ENCODE measurements around the gene WDR1. TPM values are rescaled to one million over a fixed set of nuclear protein-coding genes. Genes with fewer than 3 reads are reported as not detected.

Gene WDR1
- total RNA-seq, 1 experiment from 2014 or later = 223 TPM

DNA sequence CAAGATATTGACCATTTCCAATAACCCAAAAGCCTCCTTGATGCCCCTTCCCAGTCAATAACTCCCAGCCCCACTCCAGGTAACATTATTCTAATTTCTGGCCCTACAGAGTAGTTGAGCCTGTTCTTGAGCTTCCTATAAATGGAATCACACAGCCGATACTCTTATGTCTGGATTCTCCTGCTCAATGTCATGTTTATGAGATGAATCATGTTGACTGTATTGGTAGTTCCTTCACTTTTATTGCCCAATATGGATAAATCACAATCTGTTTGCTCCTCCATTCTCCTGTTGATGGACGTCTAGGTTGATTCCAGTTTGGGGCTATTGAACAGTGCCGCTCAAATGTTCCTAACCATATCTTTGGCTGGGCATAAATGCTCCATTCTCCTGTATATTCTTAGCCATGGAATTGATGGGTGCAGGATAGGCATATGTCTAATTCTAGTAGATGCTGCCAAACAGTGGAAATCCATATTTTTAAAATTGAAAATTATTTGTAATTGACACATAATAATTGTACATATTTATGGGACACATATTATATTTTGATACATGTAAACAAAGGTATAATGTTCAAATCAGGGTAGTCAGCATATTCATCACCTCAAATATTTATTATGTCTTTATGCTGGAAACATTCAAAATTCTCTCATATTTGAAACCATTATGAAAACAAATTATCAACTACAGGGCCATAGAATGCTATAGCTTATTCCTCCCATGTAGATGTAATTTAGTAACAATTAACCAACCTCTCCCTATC lies 54.8 kb downstream of the WDR1 start:
- ChIA-PET RAD21 (ENCODE audit: low non-redundant PET in 1 of 2, low total read pairs in 2 of 2, uncharacterized antibody in 2 of 2, unreplicated experiment in 2 of 2) (no interaction called here), POLR2A (no interaction called here), CTCF (interaction anchor here (0.7 to 1.2 kb wide), 2 partner anchors 43 to 47 kb away, joined by 3 read pairs; no protein-coding TSS in a partner anchor)
- intact Hi-C loops (cut with micrococcal nuclease) = no loop called here
- Histone ChIP-seq H2AFZ (ENCODE audit: low read depth, low read length, poor library complexity, severe bottlenecking) (no peak overlapping the region), H3K4me1 (ENCODE audit: control insufficient read depth in 1 of 2, insufficient read depth in 2 of 2, low read length in 2 of 2) (0 out of 4 replicates have a peak, but pooled peaks cover 0 to 3% of the 10 kb centered on the region in 2 experiments), H3K9me3 (ENCODE audit: control insufficient read depth in 1 of 2, insufficient read depth in 1 of 2, low read depth in 1 of 2, low read length in 2 of 2) (no peaks in the 10 kb centered on the region), H3K36me3 (ENCODE audit: control insufficient read depth in 1 of 2, insufficient read depth in 2 of 2, low read length in 2 of 2) (no peaks in the 10 kb centered on the region), H3K4me3 (replicated peaks in 1 of 2; ENCODE audit: low read depth in 1 of 2, low read length in 2 of 2) (no peak overlapping the region), H3K4me2 (ENCODE audit: low read length) (no peak overlapping the region), H3K27me3 (ENCODE audit: insufficient read depth, low read length) (no peaks in the 10 kb centered on the region), H3K9ac (ENCODE audit: low read length) (no peak overlapping the region), H4K20me1 (ENCODE audit: insufficient read depth) (no peaks in the 10 kb centered on the region), H3K27ac (ENCODE audit: low read depth, low read length) (no peak overlapping the region), H3K79me2 (ENCODE audit: insufficient read depth, low read length) (no peaks in the 10 kb centered on the region), H3K9me2 (ENCODE audit: insufficient read depth) (no peaks in the 10 kb centered on the region)
- ATAC-seq = no peak
- TF ChIP-seq JUND (IDR thresholded peaks at IDR 0.05) (no peak), TCF7L2 (IDR thresholded peaks at IDR 0.05; ENCODE audit: borderline replicate concordance, extremely low read depth, insufficient read depth, insufficient read length) (no peak), EGR1 (IDR thresholded peaks at IDR 0.05; ENCODE audit: low read depth) (no peak), FOSL1 (IDR thresholded peaks at IDR 0.05; ENCODE audit: low read depth) (no peak), POLR2AphosphoS5 (IDR thresholded peaks at IDR 0.05; ENCODE audit: low read depth, low read length) (no peak), RAD21 (IDR thresholded peaks at IDR 0.05; ENCODE audit: low read depth) (no peak), ELF1 (IDR thresholded peaks at IDR 0.05; ENCODE audit: borderline replicate concordance, low read depth) (no peak), ZFX (IDR thresholded peaks at IDR 0.05) (no peak), EZH2phosphoT487 (IDR thresholded peaks at IDR 0.05; ENCODE audit: borderline replicate concordance) (no peak), SRF (IDR thresholded peaks at IDR 0.05; ENCODE audit: low read depth) (no peak), SIN3A (IDR thresholded peaks at IDR 0.05; ENCODE audit: low read depth) (no peak), CBX3 (IDR thresholded peaks at IDR 0.05; ENCODE audit: low read depth) (no peak), ZNF274 (IDR thresholded peaks at IDR 0.05; ENCODE audit: low read depth, low read length) (no peak), YY1 (IDR thresholded peaks at IDR 0.05; ENCODE audit: extremely low read depth, insufficient replicate concordance, low read depth, low read length) (no peak), SP1 (IDR thresholded peaks at IDR 0.05; ENCODE audit: low read depth) (no peak)
- TF ChIP-seq, protein P1, sequence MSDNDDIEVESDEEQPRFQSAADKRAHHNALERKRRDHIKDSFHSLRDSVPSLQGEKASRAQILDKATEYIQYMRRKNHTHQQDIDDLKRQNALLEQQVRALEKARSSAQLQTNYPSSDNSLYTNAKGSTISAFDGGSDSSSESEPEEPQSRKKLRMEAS (IDR thresholded peaks at IDR 0.05) = no peak
- TF ChIP-seq, protein P2, sequence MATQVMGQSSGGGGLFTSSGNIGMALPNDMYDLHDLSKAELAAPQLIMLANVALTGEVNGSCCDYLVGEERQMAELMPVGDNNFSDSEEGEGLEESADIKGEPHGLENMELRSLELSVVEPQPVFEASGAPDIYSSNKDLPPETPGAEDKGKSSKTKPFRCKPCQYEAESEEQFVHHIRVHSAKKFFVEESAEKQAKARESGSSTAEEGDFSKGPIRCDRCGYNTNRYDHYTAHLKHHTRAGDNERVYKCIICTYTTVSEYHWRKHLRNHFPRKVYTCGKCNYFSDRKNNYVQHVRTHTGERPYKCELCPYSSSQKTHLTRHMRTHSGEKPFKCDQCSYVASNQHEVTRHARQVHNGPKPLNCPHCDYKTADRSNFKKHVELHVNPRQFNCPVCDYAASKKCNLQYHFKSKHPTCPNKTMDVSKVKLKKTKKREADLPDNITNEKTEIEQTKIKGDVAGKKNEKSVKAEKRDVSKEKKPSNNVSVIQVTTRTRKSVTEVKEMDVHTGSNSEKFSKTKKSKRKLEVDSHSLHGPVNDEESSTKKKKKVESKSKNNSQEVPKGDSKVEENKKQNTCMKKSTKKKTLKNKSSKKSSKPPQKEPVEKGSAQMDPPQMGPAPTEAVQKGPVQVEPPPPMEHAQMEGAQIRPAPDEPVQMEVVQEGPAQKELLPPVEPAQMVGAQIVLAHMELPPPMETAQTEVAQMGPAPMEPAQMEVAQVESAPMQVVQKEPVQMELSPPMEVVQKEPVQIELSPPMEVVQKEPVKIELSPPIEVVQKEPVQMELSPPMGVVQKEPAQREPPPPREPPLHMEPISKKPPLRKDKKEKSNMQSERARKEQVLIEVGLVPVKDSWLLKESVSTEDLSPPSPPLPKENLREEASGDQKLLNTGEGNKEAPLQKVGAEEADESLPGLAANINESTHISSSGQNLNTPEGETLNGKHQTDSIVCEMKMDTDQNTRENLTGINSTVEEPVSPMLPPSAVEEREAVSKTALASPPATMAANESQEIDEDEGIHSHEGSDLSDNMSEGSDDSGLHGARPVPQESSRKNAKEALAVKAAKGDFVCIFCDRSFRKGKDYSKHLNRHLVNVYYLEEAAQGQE (IDR thresholded peaks at IDR 0.05; ENCODE audit: low read depth) = no peak
- TF ChIP-seq, protein P3, sequence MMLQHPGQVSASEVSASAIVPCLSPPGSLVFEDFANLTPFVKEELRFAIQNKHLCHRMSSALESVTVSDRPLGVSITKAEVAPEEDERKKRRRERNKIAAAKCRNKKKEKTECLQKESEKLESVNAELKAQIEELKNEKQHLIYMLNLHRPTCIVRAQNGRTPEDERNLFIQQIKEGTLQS (IDR thresholded peaks at IDR 0.05) = no peak
- TF ChIP-seq, protein P4, sequence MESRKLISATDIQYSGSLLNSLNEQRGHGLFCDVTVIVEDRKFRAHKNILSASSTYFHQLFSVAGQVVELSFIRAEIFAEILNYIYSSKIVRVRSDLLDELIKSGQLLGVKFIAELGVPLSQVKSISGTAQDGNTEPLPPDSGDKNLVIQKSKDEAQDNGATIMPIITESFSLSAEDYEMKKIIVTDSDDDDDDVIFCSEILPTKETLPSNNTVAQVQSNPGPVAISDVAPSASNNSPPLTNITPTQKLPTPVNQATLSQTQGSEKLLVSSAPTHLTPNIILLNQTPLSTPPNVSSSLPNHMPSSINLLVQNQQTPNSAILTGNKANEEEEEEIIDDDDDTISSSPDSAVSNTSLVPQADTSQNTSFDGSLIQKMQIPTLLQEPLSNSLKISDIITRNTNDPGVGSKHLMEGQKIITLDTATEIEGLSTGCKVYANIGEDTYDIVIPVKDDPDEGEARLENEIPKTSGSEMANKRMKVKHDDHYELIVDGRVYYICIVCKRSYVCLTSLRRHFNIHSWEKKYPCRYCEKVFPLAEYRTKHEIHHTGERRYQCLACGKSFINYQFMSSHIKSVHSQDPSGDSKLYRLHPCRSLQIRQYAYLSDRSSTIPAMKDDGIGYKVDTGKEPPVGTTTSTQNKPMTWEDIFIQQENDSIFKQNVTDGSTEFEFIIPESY (IDR thresholded peaks at IDR 0.05; ENCODE audit: extremely low read depth, insufficient replicate concordance, low read length) = no peak
- TF ChIP-seq, protein P5, sequence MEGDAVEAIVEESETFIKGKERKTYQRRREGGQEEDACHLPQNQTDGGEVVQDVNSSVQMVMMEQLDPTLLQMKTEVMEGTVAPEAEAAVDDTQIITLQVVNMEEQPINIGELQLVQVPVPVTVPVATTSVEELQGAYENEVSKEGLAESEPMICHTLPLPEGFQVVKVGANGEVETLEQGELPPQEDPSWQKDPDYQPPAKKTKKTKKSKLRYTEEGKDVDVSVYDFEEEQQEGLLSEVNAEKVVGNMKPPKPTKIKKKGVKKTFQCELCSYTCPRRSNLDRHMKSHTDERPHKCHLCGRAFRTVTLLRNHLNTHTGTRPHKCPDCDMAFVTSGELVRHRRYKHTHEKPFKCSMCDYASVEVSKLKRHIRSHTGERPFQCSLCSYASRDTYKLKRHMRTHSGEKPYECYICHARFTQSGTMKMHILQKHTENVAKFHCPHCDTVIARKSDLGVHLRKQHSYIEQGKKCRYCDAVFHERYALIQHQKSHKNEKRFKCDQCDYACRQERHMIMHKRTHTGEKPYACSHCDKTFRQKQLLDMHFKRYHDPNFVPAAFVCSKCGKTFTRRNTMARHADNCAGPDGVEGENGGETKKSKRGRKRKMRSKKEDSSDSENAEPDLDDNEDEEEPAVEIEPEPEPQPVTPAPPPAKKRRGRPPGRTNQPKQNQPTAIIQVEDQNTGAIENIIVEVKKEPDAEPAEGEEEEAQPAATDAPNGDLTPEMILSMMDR (IDR thresholded peaks at IDR 0.05 in 2 of 3, conservative IDR thresholded peaks at IDR 0.05 in 1 of 3; ENCODE audit: borderline replicate concordance in 1 of 3, insufficient read depth in 1 of 3, low read depth in 2 of 3, low read length in 2 of 3) = no peak
- DNase-seq (ENCODE audit: low read depth, low spot score) = no peak
- BruUV-seq (replicated peaks) = no TSS peak
